HG02610 (cell line): ENCODE measurements around the gene SULT1C2.

Experiments
- ATAC-seq: cut with Tn5 transposase; IDR thresholded peaks from one replicate; pipeline ENCODE4 v1.9.1; 2021; ENCODE audit warnings: mild to moderate bottlenecking, moderate library complexity; ENCODE audit not compliant: unreplicated experiment

SULT1C2 gene

GRCh38 chr2:108287169-108287568, 1.5 kb upstream of the SULT1C2 start:
- ATAC-seq, result no peak

DNA sequence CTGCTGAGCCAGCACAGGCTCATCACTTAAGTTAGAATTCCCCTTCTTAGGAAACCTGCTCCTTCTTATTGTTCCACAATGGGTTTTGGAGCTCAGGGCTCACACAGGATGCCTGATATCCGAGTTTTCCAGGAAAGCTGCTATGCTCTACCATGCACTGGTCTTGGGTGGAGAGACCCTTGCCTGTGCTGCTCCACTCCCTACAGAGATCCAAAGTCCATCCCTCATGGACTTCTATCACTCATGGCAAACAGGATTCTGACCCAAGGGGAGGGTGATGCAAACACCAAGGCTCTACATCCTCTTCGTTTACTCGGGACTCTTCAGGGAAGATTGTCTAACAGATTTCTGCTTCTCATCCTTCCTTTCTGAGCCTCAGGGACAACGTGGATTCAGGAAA, 5.2 kb downstream of the SULT1C2 start:
- ATAC-seq, result no peak

DNA sequence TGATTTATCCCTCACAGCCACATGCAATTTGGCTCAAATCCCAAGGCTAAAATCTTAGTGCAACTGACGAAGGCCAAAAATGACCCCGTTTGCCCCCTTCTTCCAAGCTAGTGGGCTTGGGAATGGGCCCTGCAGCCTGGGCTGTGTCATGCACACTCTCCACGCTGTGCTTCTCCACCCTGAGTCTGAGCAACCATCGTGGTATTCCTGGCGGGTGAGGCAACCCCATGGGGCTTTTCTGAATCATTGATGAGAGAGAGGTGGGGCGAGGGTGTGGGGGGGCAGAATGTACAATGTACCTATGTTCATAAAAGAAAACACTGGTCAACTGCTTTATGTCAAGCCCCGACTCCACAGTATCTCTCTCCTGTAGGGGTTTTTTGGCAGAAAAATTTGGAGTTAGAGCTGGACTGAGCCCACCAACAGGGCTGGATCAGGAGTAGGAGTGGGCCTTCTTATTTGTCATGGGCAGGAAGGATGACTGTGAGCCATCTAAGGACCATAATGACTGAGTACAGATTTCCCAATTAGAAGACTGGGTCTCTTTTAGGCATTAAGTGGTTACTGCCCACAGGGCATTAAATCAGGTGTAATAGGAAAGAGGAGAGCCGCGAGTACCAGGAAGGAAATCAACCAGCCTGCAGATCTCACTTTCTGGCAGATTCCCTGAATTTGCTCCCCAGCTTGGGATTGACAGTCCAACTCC, 8.9 kb downstream of the SULT1C2 start:
- no peak for ATAC-seq

GRCh38 chr2:108301558-108301957, 12.9 kb downstream of the SULT1C2 start:
- ATAC-seq, result no peak

- ATAC-seq, result peak; percentile 88
These were observed 16.3 kb downstream of the SULT1C2 start for GRCh38 chr2:108304975-108305374.

DNA sequence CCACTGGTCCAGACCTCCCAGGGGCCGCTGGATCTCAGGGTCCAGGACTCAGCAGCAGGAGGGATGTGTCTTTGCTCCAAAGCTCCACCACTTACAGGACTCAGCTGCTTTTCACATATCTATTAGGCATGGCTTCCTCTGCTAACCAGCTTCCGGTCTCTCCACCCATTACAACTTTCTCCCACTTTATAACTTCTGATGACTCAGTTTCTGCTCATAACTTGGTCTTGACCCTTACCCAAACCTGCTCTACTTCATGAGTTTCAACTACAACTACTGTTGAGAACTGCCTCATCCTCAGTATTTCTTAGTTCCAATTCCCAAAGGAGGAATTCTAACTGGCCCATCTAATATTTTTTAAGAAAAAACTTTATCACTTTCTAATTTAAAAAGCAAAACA, 17.2 kb downstream of the SULT1C2 start:
- no peak for ATAC-seq

DNA sequence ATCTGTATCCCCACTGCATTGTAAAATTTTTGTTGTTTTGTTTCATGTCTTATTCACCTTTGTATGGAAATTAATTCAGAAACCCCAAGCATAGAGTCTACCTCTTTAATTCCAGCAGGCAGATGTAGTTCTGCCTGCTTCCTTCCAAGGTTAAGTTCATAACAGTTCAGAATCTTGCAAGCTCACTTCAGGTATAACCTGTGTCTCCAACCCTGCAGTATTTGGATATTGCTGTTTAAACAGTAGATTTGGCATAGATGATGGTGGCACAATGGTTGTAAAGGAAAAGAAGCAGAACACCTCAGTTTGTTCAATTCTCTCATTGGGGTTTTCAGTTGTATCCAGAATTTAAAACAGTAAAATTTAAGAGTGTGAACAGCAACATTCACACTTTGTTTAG, 21.2 kb downstream of the SULT1C2 start:
- ATAC-seq, result no peak

DNA sequence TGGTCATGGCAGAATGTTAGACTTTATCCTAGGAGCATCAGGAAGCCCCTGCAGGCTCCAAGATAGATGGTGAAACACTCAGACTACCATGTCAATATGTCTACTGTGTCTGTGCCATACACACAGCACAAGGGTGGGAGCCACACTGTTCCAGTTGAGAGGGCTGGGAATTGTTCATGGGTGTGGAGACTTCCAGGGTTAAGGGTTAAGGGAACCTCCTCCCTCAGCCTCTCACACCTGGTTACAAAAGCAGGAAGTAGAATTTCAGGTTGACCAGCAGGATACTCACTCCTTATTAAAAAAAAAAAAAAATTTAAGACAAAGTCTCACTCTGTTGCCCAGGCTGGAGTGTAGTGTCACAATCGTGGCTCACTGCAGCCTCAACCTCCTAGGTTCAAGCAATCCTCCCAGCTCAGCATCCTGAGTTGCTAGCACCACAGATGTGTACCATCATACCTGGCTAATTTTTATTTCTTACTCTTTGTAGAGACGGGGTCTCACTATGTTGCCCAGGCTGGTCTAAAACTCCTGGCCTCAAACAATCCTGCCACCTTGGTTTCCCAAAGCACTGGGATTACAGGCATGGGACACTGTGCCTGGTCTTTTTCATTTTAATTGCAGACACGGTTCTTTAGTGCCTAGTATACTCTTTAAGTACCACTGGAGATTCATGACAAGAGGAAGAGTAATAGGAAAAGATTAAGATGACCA, 26.0 kb downstream of the SULT1C2 start:
- no peak for ATAC-seq

GRCh38 chr2:108315444-108315934, 26.8 kb downstream of the SULT1C2 start:
- no peak for ATAC-seq

GRCh38 chr2:108316033-108316432, 27.3 kb downstream of the SULT1C2 start:
- no peak for ATAC-seq

- no peak for ATAC-seq
These were observed 28.0 kb downstream of the SULT1C2 start for GRCh38 chr2:108316461-108317258.

DNA sequence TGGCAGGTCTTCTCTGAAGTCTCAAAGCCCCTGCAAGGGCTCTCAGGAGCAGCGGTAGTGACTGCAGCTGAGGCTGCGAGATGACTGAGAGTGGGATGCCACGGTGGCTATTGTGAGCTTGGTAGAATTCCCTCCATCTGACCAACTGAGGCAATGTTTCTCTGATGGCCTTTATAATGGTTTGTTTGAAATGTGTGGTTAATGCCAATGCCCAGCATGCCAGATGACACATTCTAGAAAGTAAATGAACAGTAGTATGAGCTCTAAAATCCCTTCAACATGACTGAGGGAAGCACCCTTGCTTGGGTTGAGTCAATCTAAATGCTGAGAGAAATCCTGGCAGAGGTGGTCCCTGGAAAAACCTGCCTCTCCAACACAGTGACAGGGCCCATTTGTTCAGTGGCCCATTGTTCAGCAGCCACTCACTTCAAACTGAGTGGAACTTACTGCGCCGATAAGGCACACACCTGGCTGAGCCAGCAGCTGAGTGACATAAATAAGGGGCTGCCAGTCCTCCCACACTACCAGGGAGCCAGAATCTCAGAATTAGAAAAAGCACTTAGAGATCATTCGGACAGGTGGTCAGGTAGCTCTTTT, 31.7 kb downstream of the SULT1C2 start:
- ATAC-seq, result no peak

DNA sequence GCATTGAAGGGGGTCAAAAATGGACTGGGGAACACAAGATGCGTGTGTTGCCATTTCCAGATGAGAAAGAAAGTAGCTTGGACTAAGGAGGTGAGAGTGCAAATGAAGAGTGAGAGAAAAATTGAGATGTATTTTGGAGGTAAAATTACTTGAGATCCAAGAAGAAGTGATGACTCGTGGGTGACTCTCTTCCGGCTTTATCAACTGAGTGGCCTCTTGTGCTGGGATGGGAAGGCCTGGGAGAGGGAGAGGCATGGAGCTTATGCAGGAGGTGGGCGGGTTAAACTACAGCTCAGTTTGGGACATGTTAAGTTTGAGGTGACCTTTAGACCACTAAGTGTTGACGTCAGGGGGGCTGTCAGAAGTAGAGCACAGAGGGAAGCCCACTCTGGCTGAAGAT, 34.9 kb downstream of the SULT1C2 start:
- no peak for ATAC-seq

- ATAC-seq, result no peak
These were observed 36.0 kb downstream of the SULT1C2 start for GRCh38 chr2:108324531-108325255.

- ATAC-seq, result no peak
These were observed 37.1 kb downstream of the SULT1C2 start for GRCh38 chr2:108325756-108326155.

GRCh38 chr2:108329771-108330170, 41.1 kb downstream of the SULT1C2 start:
- no peak for ATAC-seq

GRCh38 chr2:108330979-108331378, 42.3 kb downstream of the SULT1C2 start:
- no peak for ATAC-seq

DNA sequence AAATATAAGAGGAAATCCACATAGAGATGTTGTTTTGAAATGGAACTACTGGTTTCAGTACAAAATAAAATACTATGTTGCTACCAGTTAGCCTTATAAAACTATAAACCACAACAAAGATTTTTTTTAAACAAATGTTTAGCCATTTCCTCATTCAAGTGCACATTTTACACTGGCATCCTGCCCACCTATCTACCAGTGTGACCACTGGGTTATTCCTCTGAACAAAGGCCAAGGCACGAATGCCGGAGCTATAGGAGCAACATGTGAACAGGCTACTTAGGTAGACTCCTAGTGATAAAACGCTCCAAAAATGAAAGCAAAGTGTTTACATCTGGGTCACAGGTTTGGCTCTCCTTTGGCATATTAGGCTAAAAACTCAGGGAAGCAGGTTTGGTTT, 57.3 kb downstream of the SULT1C2 start:
- ATAC-seq, result no peak

DNA sequence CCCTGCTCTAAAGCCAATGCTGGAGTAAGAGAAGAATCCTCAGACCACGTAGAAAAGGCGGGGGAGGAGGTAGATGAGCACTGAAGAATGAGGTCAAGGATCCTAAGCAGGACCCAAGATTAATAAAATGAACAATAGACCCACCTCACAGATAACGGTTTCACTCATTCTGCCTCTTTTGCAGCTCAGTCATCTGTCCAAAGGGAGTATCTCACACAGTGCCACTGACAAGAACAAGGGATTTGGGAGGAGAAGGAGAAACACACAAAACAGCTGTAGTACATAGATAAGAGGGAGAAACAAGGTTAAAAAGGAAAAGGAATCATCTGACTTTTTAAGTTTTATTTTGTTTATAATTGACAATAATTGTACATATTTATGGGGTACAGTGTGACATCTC, 58.1 kb downstream of the SULT1C2 start:
- ATAC-seq, result no peak

GRCh38 chr2:108347786-108348185, 59.1 kb downstream of the SULT1C2 start:
- ATAC-seq, result no peak
